ENCODE results near the gene TSPAN5. TPM values are rescaled to one million over a fixed set of nuclear protein-coding genes. Genes with fewer than 3 reads are reported as not detected.

TSPAN5 gene
- total RNA-seq, 6 experiments from 2014 or later: 59.6 to 75.4 (median 67.6) TPM

- Mint-ChIP-seq H3K27ac (peak overlapping the region; percentile 86), H3K27me3 (ENCODE audit: insufficient read depth) (0 out of 2 replicates have a peak, but pooled peaks cover 3% of the 10 kb centered on the region), H3K4me1 (ENCODE audit: low read depth) (peaks cover 62% of the 10 kb centered on the region), H3K36me3 (ENCODE audit: low read depth) (peaks cover 16% of the 10 kb centered on the region), H3K4me3 (peak overlapping the region; percentile 99), H3K9me3 (no peaks in the 10 kb centered on the region)
- peak; percentile 52 for DNase-seq
- TF ChIP-seq, protein P1, sequence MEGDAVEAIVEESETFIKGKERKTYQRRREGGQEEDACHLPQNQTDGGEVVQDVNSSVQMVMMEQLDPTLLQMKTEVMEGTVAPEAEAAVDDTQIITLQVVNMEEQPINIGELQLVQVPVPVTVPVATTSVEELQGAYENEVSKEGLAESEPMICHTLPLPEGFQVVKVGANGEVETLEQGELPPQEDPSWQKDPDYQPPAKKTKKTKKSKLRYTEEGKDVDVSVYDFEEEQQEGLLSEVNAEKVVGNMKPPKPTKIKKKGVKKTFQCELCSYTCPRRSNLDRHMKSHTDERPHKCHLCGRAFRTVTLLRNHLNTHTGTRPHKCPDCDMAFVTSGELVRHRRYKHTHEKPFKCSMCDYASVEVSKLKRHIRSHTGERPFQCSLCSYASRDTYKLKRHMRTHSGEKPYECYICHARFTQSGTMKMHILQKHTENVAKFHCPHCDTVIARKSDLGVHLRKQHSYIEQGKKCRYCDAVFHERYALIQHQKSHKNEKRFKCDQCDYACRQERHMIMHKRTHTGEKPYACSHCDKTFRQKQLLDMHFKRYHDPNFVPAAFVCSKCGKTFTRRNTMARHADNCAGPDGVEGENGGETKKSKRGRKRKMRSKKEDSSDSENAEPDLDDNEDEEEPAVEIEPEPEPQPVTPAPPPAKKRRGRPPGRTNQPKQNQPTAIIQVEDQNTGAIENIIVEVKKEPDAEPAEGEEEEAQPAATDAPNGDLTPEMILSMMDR (IDR thresholded peaks at IDR 0.05): peak; percentile 48; the same call in 1 of the 2 replicates
Measured at GRCh38 chr4:98659106-98659592, 738 bp upstream of the TSPAN5 start.

- Mint-ChIP-seq H3K4me1 (ENCODE audit: low read depth) (peaks cover 67% of the 10 kb centered on the region), H3K9me3 (no peaks in the 10 kb centered on the region), H3K27ac (peak overlapping the region; percentile 98), H3K27me3 (ENCODE audit: insufficient read depth) (0 out of 2 replicates have a peak, but pooled peaks cover 3% of the 10 kb centered on the region), H3K4me3 (peak overlapping the region; percentile 92), H3K36me3 (ENCODE audit: low read depth) (peaks cover 11% of the 10 kb centered on the region)
- DNase-seq: peak; percentile 59
- TF ChIP-seq, protein P1 (IDR thresholded peaks at IDR 0.05): no peak
Measured at GRCh38 chr4:98657531-98658286, 702 bp downstream of the TSPAN5 start.

- Mint-ChIP-seq H3K36me3 (ENCODE audit: low read depth) (peaks cover 17% of the 10 kb centered on the region; the same call in 1 of the 2 replicates), H3K27ac (peak overlapping the region; percentile 98), H3K9me3 (no peaks in the 10 kb centered on the region), H3K4me1 (ENCODE audit: low read depth) (peaks cover 70% of the 10 kb centered on the region), H3K27me3 (ENCODE audit: insufficient read depth) (0 out of 2 replicates have a peak, but pooled peaks cover under 1% of the 10 kb centered on the region), H3K4me3 (peak overlapping the region; percentile 92)
- no peak for DNase-seq
- TF ChIP-seq, protein P1 (IDR thresholded peaks at IDR 0.05): no peak
Measured at GRCh38 chr4:98656886-98657285, 1.5 kb downstream of the TSPAN5 start.

DNA sequence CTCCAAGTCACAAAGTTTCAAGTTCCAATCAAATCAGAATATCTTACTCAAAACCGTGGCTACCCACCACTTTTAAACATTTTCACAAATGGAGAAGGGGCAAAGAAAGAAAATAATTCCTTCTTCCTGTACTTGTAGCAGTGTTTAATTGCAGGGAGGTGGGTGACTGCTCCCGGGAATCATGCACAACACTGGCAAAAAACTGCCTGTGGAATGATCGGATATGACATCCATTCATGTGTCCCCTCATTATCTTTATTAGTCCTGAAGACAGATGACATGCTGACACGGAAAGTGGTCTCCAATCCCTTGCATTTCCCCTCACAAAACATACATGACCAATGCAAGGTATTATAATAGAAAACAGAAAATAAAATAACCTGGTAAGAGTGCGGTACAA is 2.0 kb downstream of the TSPAN5 start:
- DNase-seq: no peak
- peak overlapping the region; percentile 92 for H3K4me3 Mint-ChIP-seq
- H3K4me1 Mint-ChIP-seq (ENCODE audit: low read depth): peaks cover 68% of the 10 kb centered on the region
- no peaks in the 10 kb centered on the region for H3K27me3 Mint-ChIP-seq (ENCODE audit: insufficient read depth)
- H3K9me3 Mint-ChIP-seq: no peaks in the 10 kb centered on the region; the same call in 1 of the 2 replicates
- TF ChIP-seq, protein P1 (IDR thresholded peaks at IDR 0.05): no peak
- H3K36me3 Mint-ChIP-seq (ENCODE audit: low read depth): peaks cover 19% of the 10 kb centered on the region
- H3K27ac Mint-ChIP-seq: peak overlapping the region; percentile 98

DNA sequence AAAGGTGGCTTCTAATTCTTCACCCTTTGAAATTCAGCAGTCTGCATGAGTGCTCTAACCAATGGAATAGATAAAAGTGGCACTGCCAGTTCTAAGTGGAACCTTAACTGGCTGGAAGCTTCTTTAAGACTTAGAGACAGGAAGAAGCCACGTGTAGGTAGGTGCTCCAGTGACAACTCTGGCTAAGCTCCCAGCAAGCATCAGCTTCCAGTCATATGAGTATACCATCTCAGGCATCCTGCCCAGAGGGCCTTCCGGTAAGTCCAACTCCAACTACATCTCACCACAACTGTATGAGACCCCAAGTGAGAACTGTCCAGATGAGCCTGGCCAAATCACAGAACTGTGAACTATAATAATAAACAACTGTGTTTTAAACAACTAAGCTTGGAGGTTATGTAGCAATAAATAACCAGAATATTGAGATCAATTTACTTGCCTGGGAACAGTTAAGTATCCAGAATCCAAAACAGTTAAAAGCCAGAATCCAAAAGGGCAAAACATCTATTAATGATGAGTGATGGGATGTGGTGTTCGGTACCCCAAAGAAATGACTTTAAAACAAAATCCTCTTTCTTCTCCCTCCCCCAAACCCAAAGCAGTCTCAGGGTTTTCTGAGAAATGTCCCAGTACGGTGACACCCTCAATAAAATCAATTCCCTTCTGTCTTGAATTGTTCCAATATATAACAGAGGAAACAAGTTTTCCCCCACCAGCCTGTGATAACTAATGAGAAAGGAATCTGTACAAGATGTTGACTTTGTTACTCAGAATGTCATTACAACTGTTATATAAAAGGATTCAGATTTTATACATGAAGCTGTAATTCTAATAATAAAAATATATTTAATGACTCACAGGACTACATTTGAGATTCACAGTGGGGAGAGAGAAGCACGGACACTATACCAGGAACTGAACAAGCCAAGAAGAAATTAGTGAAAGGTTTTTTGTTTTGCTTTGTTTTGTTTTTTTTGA is 4.2 kb downstream of the TSPAN5 start:
- peak overlapping the region; percentile 92 for H3K4me3 Mint-ChIP-seq
- peaks cover 70% of the 10 kb centered on the region for H3K4me1 Mint-ChIP-seq (ENCODE audit: low read depth)
- peaks cover 41% of the 10 kb centered on the region for H3K36me3 Mint-ChIP-seq (ENCODE audit: low read depth)
- peaks cover 17% of the 10 kb centered on the region for H3K9me3 Mint-ChIP-seq
- DNase-seq: peak; percentile 90
- TF ChIP-seq, protein P1 (IDR thresholded peaks at IDR 0.05): no peak
- no peaks in the 10 kb centered on the region; the same call in 1 of the 2 replicates for H3K27me3 Mint-ChIP-seq (ENCODE audit: insufficient read depth)
- H3K27ac Mint-ChIP-seq: peak overlapping the region; percentile 98

Measured in HFFc6 (cell line).